K562 (cell line): ENCODE measurements around the gene PPP3CA. TPM values are rescaled to one million over a fixed set of nuclear protein-coding genes. Genes with fewer than 3 reads are reported as not detected.

ENCODE experiments used
- ATAC-seq: fragments of 200-7000 bp; cut with Tn5 transposase; 3 replicates; pipeline ENCODE4 v1.9.1; 2020; ENCODE audit warnings: moderate library complexity
- BruUV-seq: library from RNA; stranded (reverse); fragments of 400-500 nt; replicated peaks from 2 replicates; lab custom pipeline; 2021; lab: Mats Ljungman, UMichigan
- CTCF ChIA-PET: fragments of 300-600 bp; formaldehyde crosslinking; extraction: SDS; loops from one replicate; lab custom pipeline; 2021; ENCODE audit warnings: low intra/inter-chr PET ratio; lab: Yijun Ruan, JAX
- POLR2A ChIA-PET: fragments of 300-600, 350-650 bp; sonication (Branson Sonifier 250); formaldehyde crosslinking; extraction: SDS; loops from one replicate; lab custom pipeline; 2021; ENCODE audit warnings: antibody characterized with exemption, inconsistent platforms; lab: Yijun Ruan, JAX
- DNase-seq, 4 experiments: peaks; one replicate each; pipeline versions ENCODE4 v3.0.0 to v3.0.0-alpha.2; 2011 to 2018; ENCODE audit warnings: low spot score in 3 of 4, mixed read lengths in 3 of 4; ENCODE audit errors: extremely low read depth in 1 of 4
- FAIRE-seq: peaks from 2 replicates; lab custom pipeline; 2011; peaks lifted over from hg19 to GRCh38; lab: Jason Lieb, UNC
- H2AFZ ChIP-seq: 2 replicates; pipeline ENCODE4 v1.6.0; 2011; ENCODE audit warnings: low read depth, low read length, control low read depth, inconsistent platforms
- H3K27ac ChIP-seq: fragments of 200-600 bp; 3 replicates; pipeline ENCODE4 v1.8.0; 2011; ENCODE audit warnings: low read depth, mild to moderate bottlenecking, control low read depth, inconsistent platforms, low read length, moderate library complexity, mixed read lengths; ENCODE audit errors: extremely low read depth
- H3K27me3 ChIP-seq, 2 experiments: fragments of 300-600 bp in 1 of 2; 2 replicates in 1 of 2; 3 replicates in 1 of 2; pipeline versions ENCODE4 v1.6.0 to v1.8.0; 2011; ENCODE audit warnings: inconsistent platforms in 2 of 2, low read length in 2 of 2, mild to moderate bottlenecking in 1 of 2, mixed read lengths in 1 of 2, moderate library complexity in 1 of 2; ENCODE audit not compliant: control insufficient read depth in 2 of 2, insufficient read depth in 2 of 2
- H3K36me3 ChIP-seq: fragments of 300-600 bp; 3 replicates; pipeline ENCODE4 v1.8.0; 2011; ENCODE audit warnings: mild to moderate bottlenecking, low read length, inconsistent platforms; ENCODE audit not compliant: control insufficient read depth, insufficient read depth
- H3K4me1 ChIP-seq, 2 experiments: fragments of 200-600 bp in 1 of 2; replicated peaks in 1 of 2; 2 replicates in 1 of 2; 3 replicates in 1 of 2; pipeline versions ENCODE4 v1.5.1 to v1.8.0; 2011; ENCODE audit warnings: inconsistent platforms in 2 of 2, low read length in 2 of 2, mild to moderate bottlenecking in 1 of 2, mixed read lengths in 1 of 2, moderate library complexity in 1 of 2; ENCODE audit not compliant: control insufficient read depth in 2 of 2, insufficient read depth in 2 of 2
- H3K4me2 ChIP-seq: 2 replicates; pipeline ENCODE4 v1.6.1; 2011; ENCODE audit warnings: low read length, control low read depth, inconsistent platforms, mixed read lengths; ENCODE audit not compliant: insufficient read depth
- H3K4me3 ChIP-seq: fragments of 200-600 bp; sonication (generic), shearing (Covaris generic); 2 replicates; pipeline ENCODE4 v1.5.1; 2016; ENCODE audit warnings: control low read depth, inconsistent platforms
- H3K79me2 ChIP-seq: fragments of 200-600 bp; 3 replicates; pipeline ENCODE4 v1.8.0; 2011; ENCODE audit warnings: low read length, inconsistent platforms; ENCODE audit not compliant: control insufficient read depth, insufficient read depth
- H3K9ac ChIP-seq, 2 experiments: 2 replicates each; pipeline versions ENCODE4 v1.6.0 to v1.6.1; 2011; ENCODE audit warnings: low read depth in 2 of 2, low read length in 2 of 2, control low read depth in 1 of 2, inconsistent platforms in 1 of 2, mild to moderate bottlenecking in 1 of 2, mixed read lengths in 1 of 2; ENCODE audit not compliant: insufficient read depth in 1 of 2
- H3K9me1 ChIP-seq: one replicate; pipeline ENCODE4 v1.6.0; 2011; ENCODE audit warnings: inconsistent platforms, mild to moderate bottlenecking, low read length, moderate library complexity; ENCODE audit not compliant: control insufficient read depth, insufficient read depth
- H3K9me3 ChIP-seq: replicated peaks from 2 replicates; pipeline ENCODE4 v1.5.1; 2011; ENCODE audit warnings: low read depth, low read length, inconsistent platforms; ENCODE audit not compliant: control insufficient read depth, insufficient read depth
- H4K20me1 ChIP-seq: replicated peaks from 2 replicates; pipeline ENCODE4 v1.6.1; 2011; ENCODE audit warnings: low read length, inconsistent platforms, mixed read lengths; ENCODE audit not compliant: control insufficient read depth, insufficient read depth
- ETV5 ChIP-seq: sonication (generic); formaldehyde crosslinking; IDR thresholded peaks from 2 replicates; pipeline ENCODE4 v1.4.0; 2020; ENCODE audit warnings: low read depth, mild to moderate bottlenecking, missing genetic modification reagents
- FOSL1 ChIP-seq: fragments of 200-800 bp; sonication (Bioruptor generic); conservative IDR thresholded peaks from 2 replicates; pipeline ENCODE4 v1.6.1; 2016; ENCODE audit warnings: missing genetic modification characterization, missing compliant biosample characterization
- IFI16 ChIP-seq: fragments of 250-450 bp; sonication (Bioruptor Pico); IDR thresholded peaks from 2 replicates; pipeline ENCODE4 v2.1.2; 2022; ENCODE audit warnings: mild to moderate bottlenecking, inconsistent platforms
- KAT2B ChIP-seq: IDR thresholded peaks from one replicate; pipeline ENCODE4 v1.6.1; 2012; ENCODE audit warnings: low read depth, mild to moderate bottlenecking, control low read depth, inconsistent platforms, low read length, moderate library complexity
- NFATC3 ChIP-seq: fragments of 450-650 bp; IDR thresholded peaks from 2 replicates; pipeline ENCODE4 v1.6.1; 2017; ENCODE audit warnings: mild to moderate bottlenecking
- RBM34 ChIP-seq: fragments of 200-400 bp; formaldehyde crosslinking; IDR thresholded peaks from 2 replicates; pipeline ENCODE4 v1.6.1; 2018; ENCODE audit warnings: low read length, borderline replicate concordance; ENCODE audit not compliant: insufficient read depth
- RBM39 ChIP-seq: fragments of 200-400 bp; formaldehyde crosslinking; optimal IDR thresholded peaks from 2 replicates; pipeline ENCODE3; 2018; ENCODE audit warnings: low read depth, low read length
- SMARCB1 ChIP-seq: IDR thresholded peaks from 2 replicates; pipeline ENCODE4 v1.6.1; 2011; ENCODE audit warnings: improper control_type of control experiment, low read depth; ENCODE audit not compliant: insufficient read length
- XRCC5 ChIP-seq: fragments of 200-400 bp; formaldehyde crosslinking; IDR thresholded peaks from 2 replicates; pipeline ENCODE4 v1.6.1; 2017; ENCODE audit warnings: low read depth, mild to moderate bottlenecking, low read length
- ZNF143 ChIP-seq: sonication (generic); formaldehyde crosslinking; IDR thresholded peaks from 2 replicates; pipeline ENCODE4 v1.9.0; 2022; ENCODE audit warnings: mild to moderate bottlenecking, missing genetic modification reagents
- ZNF253 ChIP-seq: fragments of 250-450 bp; sonication (Bioruptor Pico); conservative IDR thresholded peaks from 2 replicates; pipeline ENCODE4 v1.6.1; 2021; ENCODE audit warnings: mild to moderate bottlenecking
- ZNF696 ChIP-seq: fragments of 250-450 bp; sonication (Bioruptor Pico); conservative IDR thresholded peaks from 2 replicates; pipeline ENCODE4 v1.4.0; 2020; ENCODE audit warnings: mild to moderate bottlenecking, moderate library complexity
- ZSCAN32 ChIP-seq: fragments of 450-650 bp; formaldehyde crosslinking; IDR thresholded peaks from 2 replicates; pipeline ENCODE4 v1.4.0; 2020; ENCODE audit warnings: mild to moderate bottlenecking, moderate library complexity
- WGBS: fragments of 100-300 bp; shearing (Covaris generic); methylation state at CpG from one replicate; pipeline ENCODE4 v1.1.6; 2016; ENCODE audit warnings: low coverage, mixed read lengths; ENCODE audit not compliant: insufficient coverage; ENCODE audit errors: missing lambda C conversion rate; 5-methylcytosine and 5-hydroxymethylcytosine counted together
- in situ Hi-C: fragments of 300-500 bp; cut with MboI; formaldehyde crosslinking; loops from 4 replicates; pipeline ENCODE4 v1.15.0; 2018; ENCODE audit warnings: inconsistent platforms, mixed read lengths
- intact Hi-C: fragments of 100-400 bp; cut with micrococcal nuclease; formaldehyde crosslinking; loops from 2 replicates; pipeline ENCODE4 v1.14.2; 2022
- polyA plus RNA-seq, 8 experiments: library from polyadenylated mRNA; depleted of rRNA in 4 of 8; stranded (reverse) in 5 of 8; unstranded in 3 of 8; fragments of >200 nt; fragmentation: Nextera tagmentation in 2 of 8; fragmentation: Illumina TruSeq in 1 of 8; extraction: Ambion mirVana in 2 of 8; extraction: Trizol in 1 of 8; gene quantifications; 2 replicates each; pipeline versions ENCODE4 v1.2.1 to v1.2.3, GENCODE V29; 2011 to 2014; ENCODE audit warnings: inconsistent platforms in 1 of 8, missing spikeins in 1 of 8
- total RNA-seq, 7 experiments: library from RNA; depleted of rRNA in 6 of 7; stranded (reverse); fragments of >200 nt in 6 of 7; fragmentation: Illumina TruSeq in 2 of 7; extraction: Trizol in 2 of 7; gene quantifications; 2 replicates each; pipeline versions ENCODE4 v1.2.1 to v1.2.3, GENCODE V29; 2011 to 2021; ENCODE audit warnings: low replicate concordance in 1 of 7
- TF ChIP-seq, protein P1 (sequence below): fragments of 450-650 bp; IDR thresholded peaks from 2 replicates; pipeline ENCODE4 v1.6.1; 2018; ENCODE audit not compliant: partially characterized antibody
- TF ChIP-seq, protein P2 (sequence below): fragments of 450-650 bp; IDR thresholded peaks from 2 replicates; pipeline ENCODE4 v1.6.1; 2016; ENCODE audit warnings: missing biosample characterization, missing genetic modification characterization
- TF ChIP-seq, protein P3 (sequence below): fragments of 250-450 bp; sonication (Bioruptor Pico); IDR thresholded peaks from 2 replicates; pipeline ENCODE4 v1.5.1; 2021; ENCODE audit warnings: mild to moderate bottlenecking

Gene PPP3CA
- total and polyA plus RNA-seq, 9 of the 15 experiments (the other 6 are each of a cell fraction or from before 2014, with no cell fraction given): 0.94 to 3.2 (median 1.6) TPM

DNA sequence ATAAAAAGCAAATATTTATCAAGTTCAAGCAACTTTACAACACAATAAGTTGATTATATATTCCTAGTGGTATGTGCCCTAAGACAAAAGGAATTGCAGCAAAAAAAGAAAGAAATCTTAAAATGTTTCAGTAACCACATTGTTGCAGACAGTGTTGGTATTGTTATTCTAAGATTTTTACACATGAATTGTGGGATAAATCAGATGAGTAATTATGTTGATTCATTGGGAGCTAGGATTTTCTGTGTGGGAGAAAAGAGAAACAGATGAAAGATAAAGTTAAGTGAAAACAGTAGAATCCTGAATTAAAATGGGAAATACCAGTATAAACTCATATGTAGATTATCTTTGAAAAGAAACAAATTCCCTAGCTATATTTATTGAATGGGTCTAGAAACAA lies 362.4 kb downstream of the PPP3CA start (continued):
- TF ChIP-seq, protein P1, sequence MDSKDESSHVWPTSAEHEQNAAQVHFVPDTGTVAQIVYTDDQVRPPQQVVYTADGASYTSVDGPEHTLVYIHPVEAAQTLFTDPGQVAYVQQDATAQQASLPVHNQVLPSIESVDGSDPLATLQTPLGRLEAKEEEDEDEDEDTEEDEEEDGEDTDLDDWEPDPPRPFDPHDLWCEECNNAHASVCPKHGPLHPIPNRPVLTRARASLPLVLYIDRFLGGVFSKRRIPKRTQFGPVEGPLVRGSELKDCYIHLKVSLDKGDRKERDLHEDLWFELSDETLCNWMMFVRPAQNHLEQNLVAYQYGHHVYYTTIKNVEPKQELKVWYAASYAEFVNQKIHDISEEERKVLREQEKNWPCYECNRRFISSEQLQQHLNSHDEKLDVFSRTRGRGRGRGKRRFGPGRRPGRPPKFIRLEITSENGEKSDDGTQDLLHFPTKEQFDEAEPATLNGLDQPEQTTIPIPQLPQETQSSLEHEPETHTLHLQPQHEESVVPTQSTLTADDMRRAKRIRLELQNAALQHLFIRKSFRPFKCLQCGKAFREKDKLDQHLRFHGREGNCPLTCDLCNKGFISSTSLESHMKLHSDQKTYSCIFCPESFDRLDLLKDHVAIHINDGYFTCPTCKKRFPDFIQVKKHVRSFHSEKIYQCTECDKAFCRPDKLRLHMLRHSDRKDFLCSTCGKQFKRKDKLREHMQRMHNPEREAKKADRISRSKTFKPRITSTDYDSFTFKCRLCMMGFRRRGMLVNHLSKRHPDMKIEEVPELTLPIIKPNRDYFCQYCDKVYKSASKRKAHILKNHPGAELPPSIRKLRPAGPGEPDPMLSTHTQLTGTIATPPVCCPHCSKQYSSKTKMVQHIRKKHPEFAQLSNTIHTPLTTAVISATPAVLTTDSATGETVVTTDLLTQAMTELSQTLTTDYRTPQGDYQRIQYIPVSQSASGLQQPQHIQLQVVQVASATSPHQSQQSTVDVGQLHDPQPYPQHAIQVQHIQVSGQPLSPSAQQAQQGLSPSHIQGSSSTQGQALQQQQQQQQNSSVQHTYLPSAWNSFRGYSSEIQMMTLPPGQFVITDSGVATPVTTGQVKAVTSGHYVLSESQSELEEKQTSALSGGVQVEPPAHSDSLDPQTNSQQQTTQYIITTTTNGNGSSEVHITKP: no peak
- TF ChIP-seq ZNF143 (CRISPR knock-in tag) (no peak), ZNF253 (CRISPR knock-in tag) (no peak), RBM39 (no peak), RBM34 (no peak), KAT2B (no peak), IFI16 (CRISPR knock-in tag) (no peak)

DNA sequence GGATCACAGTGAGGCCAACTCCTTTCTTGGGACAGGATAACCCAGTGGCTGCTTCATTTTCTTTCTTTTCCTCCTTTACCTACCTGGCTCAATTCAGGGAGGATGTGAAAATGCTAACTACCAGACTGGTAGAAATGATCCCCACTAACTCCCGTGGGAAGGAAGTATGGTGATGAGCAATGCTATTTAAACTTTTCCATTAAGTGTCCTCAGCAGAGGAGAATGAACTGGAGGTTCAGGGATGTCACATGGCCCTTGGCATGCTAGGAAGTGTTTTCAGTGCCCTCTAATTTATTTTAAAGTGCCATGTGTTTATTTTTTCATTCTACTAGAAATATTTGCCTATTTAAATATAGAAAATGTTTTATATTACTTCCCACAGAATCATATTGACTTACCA lies 363.9 kb downstream of the PPP3CA start:
- POLR2A ChIA-PET: no interaction called here
- WGBS: 0% methylated on average over 1 of the region's 1 CpG
- BruUV-seq: no TSS peak
- TF ChIP-seq NFATC3 (no peak), ZNF696 (CRISPR knock-in tag) (no peak), SMARCB1 (no peak), ZSCAN32 (CRISPR knock-in tag) (no peak), ETV5 (CRISPR knock-in tag) (no peak), XRCC5 (no peak), FOSL1 (tag) (no peak)
- TF ChIP-seq, protein P2, sequence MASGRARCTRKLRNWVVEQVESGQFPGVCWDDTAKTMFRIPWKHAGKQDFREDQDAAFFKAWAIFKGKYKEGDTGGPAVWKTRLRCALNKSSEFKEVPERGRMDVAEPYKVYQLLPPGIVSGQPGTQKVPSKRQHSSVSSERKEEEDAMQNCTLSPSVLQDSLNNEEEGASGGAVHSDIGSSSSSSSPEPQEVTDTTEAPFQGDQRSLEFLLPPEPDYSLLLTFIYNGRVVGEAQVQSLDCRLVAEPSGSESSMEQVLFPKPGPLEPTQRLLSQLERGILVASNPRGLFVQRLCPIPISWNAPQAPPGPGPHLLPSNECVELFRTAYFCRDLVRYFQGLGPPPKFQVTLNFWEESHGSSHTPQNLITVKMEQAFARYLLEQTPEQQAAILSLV (tag): no peak
- TF ChIP-seq, protein P3, sequence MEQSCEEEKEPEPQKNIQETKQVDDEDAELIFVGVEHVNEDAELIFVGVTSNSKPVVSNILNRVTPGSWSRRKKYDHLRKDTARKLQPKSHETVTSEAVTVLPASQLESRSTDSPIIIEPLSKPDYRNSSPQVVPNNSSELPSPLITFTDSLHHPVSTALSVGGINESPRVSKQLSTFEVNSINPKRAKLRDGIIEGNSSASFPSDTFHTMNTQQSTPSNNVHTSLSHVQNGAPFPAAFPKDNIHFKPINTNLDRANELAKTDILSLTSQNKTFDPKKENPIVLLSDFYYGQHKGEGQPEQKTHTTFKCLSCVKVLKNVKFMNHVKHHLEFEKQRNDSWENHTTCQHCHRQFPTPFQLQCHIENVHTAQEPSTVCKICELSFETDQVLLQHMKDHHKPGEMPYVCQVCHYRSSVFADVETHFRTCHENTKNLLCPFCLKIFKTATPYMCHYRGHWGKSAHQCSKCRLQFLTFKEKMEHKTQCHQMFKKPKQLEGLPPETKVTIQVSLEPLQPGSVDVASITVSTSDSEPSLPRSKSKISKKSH: no peak

More for the DNA sequence above, 363.9 kb downstream of the PPP3CA start:
- in situ Hi-C loops (no loop called here), intact Hi-C loops (no loop called here)
- no peaks in the 10 kb centered on the region for H3K27me3 ChIP-seq
- no peak overlapping the region for H3K27ac ChIP-seq
- H3K4me2 ChIP-seq: no peak overlapping the region
- no peaks in the 10 kb centered on the region for H3K9me3 ChIP-seq
- no peaks in the 10 kb centered on the region for H3K4me1 ChIP-seq
- no peaks in the 10 kb centered on the region for H4K20me1 ChIP-seq
- no peaks in the 10 kb centered on the region for H3K79me2 ChIP-seq
- H3K4me3 ChIP-seq: no peak overlapping the region
- no peak overlapping the region for H2AFZ ChIP-seq
- no peaks in the 10 kb centered on the region for H3K9me1 ChIP-seq
- H3K36me3 ChIP-seq: no peaks in the 10 kb centered on the region
- DNase-seq: no peak
- no peak for FAIRE-seq
- ATAC-seq: no peak
- no peak overlapping the region for H3K9ac ChIP-seq
- CTCF ChIA-PET: no interaction called here
